GM23338 (cell line): ENCODE data around the gene STX8. TPM values are rescaled to one million over a fixed set of nuclear protein-coding genes. Genes with fewer than 3 reads are reported as not detected.

Experiments
- ATAC-seq: fragments of 200-7000 bp; cut with Tn5 transposase; 3 replicates; pipeline ENCODE4 v1.9.1; 2020
- DNase-seq: peaks from one replicate; pipeline ENCODE4 v3.0.0-alpha.2; 2015; ENCODE audit warnings: low spot score
- H2AFZ ChIP-seq: fragments of 200-600 bp; sonication (generic); 2 replicates; pipeline ENCODE4 v1.8.0; 2016; ENCODE audit warnings: antibody characterized with exemption, mild to moderate bottlenecking, moderate library complexity
- H3F3A ChIP-seq: fragments of 200-600 bp; sonication (generic); replicated peaks from 2 replicates; pipeline ENCODE4 v1.8.0; 2017; ENCODE audit warnings: antibody characterized with exemption, mixed run types, low read depth
- H3K27ac ChIP-seq: fragments of 200-600 bp; sonication (generic); 2 replicates; pipeline ENCODE4 v1.6.1; 2016; ENCODE audit warnings: low read depth
- H3K27me3 ChIP-seq: fragments of 200-600 bp; sonication (generic); 2 replicates; pipeline ENCODE4 v1.8.0; 2016; ENCODE audit warnings: mild to moderate bottlenecking, mixed run types, moderate library complexity; ENCODE audit not compliant: insufficient read depth
- H3K36me3 ChIP-seq: fragments of 200-600 bp; sonication (generic); 2 replicates; pipeline ENCODE4 v1.8.0; 2016; ENCODE audit warnings: mild to moderate bottlenecking; ENCODE audit not compliant: insufficient read depth
- H3K4me1 ChIP-seq: fragments of 200-600 bp; sonication (generic); 2 replicates; pipeline ENCODE4 v1.8.0; 2016; ENCODE audit warnings: mild to moderate bottlenecking, moderate library complexity; ENCODE audit not compliant: insufficient read depth
- H3K4me2 ChIP-seq: fragments of 200-600 bp; sonication (generic); 2 replicates; pipeline ENCODE4 v1.7.1; 2017; ENCODE audit warnings: mixed run types
- H3K4me3 ChIP-seq: fragments of 200-600 bp; sonication (generic); 2 replicates; pipeline ENCODE4 v1.6.1; 2016; ENCODE audit warnings: mixed run types
- H3K79me2 ChIP-seq: fragments of 200-600 bp; sonication (generic); replicated peaks from 2 replicates; pipeline ENCODE4 v1.8.0; 2017; ENCODE audit warnings: mild to moderate bottlenecking; ENCODE audit not compliant: insufficient read depth
- H3K9me2 ChIP-seq: fragments of 200-600 bp; sonication (generic); 2 replicates; pipeline ENCODE4 v1.8.0; 2017; ENCODE audit not compliant: insufficient read depth
- H4K20me1 ChIP-seq: fragments of 200-600 bp; sonication (generic); replicated peaks from 2 replicates; pipeline ENCODE4 v1.8.0; 2017; ENCODE audit warnings: mild to moderate bottlenecking; ENCODE audit not compliant: insufficient read depth
- H3K27ac Mint-ChIP-seq: 2 replicates; pipeline ENCODE4 v1.8.0; 2020; ENCODE audit warnings: inconsistent platforms, mild to moderate bottlenecking, moderate library complexity, mixed read lengths
- H3K27me3 Mint-ChIP-seq: 3 replicates; pipeline ENCODE4 v1.8.0; 2022; ENCODE audit warnings: low read depth, mild to moderate bottlenecking, moderate library complexity, mixed read lengths, inconsistent platforms; ENCODE audit not compliant: insufficient read depth, poor library complexity
- H3K36me3 Mint-ChIP-seq: 3 replicates; pipeline ENCODE4 v1.8.0; 2021; ENCODE audit warnings: low read depth, mild to moderate bottlenecking, inconsistent platforms, moderate library complexity, mixed read lengths
- H3K4me1 Mint-ChIP-seq: 3 replicates; pipeline ENCODE4 v1.8.0; 2020; ENCODE audit warnings: mild to moderate bottlenecking, inconsistent platforms, mixed read lengths
- H3K4me3 Mint-ChIP-seq: 3 replicates; pipeline ENCODE4 v1.8.0; 2021; ENCODE audit warnings: moderate library complexity, mild to moderate bottlenecking, inconsistent platforms, mixed read lengths
- H3K9me3 Mint-ChIP-seq: 3 replicates; pipeline ENCODE4 v1.8.0; 2020; ENCODE audit warnings: moderate library complexity, mild to moderate bottlenecking, inconsistent platforms, mixed read lengths
- CREB1 ChIP-seq: fragments of 250-450 bp; sonication (Bioruptor Pico); IDR thresholded peaks from 2 replicates; pipeline ENCODE4 v1.5.0; 2020; ENCODE audit warnings: low read depth, mild to moderate bottlenecking, moderate library complexity
- CTCF ChIP-seq, 2 experiments: fragments of 200-600 bp in 1 of 2; sonication (generic) in 1 of 2; conservative IDR thresholded peaks; 2 replicates each; pipeline versions ENCODE4 v1.5.1 to v1.6.1; 2016 to 2017; ENCODE audit warnings: antibody characterized with exemption in 2 of 2, low read depth in 2 of 2, mild to moderate bottlenecking in 2 of 2, moderate library complexity in 1 of 2
- ETS1 ChIP-seq: IDR thresholded peaks from 2 replicates; pipeline ENCODE4 v1.6.1; 2016; ENCODE audit warnings: antibody characterized with exemption
- EZH2 ChIP-seq: fragments of 200-600 bp; sonication (generic); IDR thresholded peaks from one replicate; pipeline ENCODE4 v1.8.0; 2017; ENCODE audit warnings: antibody characterized with exemption, mild to moderate bottlenecking, low read depth; ENCODE audit not compliant: unreplicated experiment
- EZH2phosphoT487 ChIP-seq: fragments of 200-600 bp; sonication (generic); IDR thresholded peaks from one replicate; pipeline ENCODE4 v1.8.1; 2018; ENCODE audit warnings: antibody characterized with exemption; ENCODE audit not compliant: unreplicated experiment
- JUNB ChIP-seq: IDR thresholded peaks from one replicate; pipeline ENCODE4 v1.6.1; 2016; ENCODE audit warnings: antibody characterized with exemption; ENCODE audit not compliant: unreplicated experiment
- NANOG ChIP-seq: IDR thresholded peaks from 2 replicates; pipeline ENCODE4 v1.6.1; 2016; ENCODE audit warnings: antibody characterized with exemption, borderline replicate concordance
- REST ChIP-seq: IDR thresholded peaks from one replicate; pipeline ENCODE4 v1.6.1; 2018; ENCODE audit warnings: antibody characterized with exemption; ENCODE audit not compliant: unreplicated experiment
- STAT1 ChIP-seq: IDR thresholded peaks from one replicate; pipeline ENCODE4 v1.6.1; 2016; ENCODE audit warnings: antibody characterized with exemption; ENCODE audit not compliant: unreplicated experiment
- ZNF331 ChIP-seq: fragments of 250-450 bp; sonication (Bioruptor Pico); IDR thresholded peaks from 2 replicates; pipeline ENCODE4 v1.5.0; 2020; ENCODE audit warnings: low read depth, mild to moderate bottlenecking, moderate library complexity
- polyA plus RNA-seq: library from polyadenylated mRNA; unstranded; fragments of >200 nt; fragmentation: Nextera tagmentation; extraction: Ambion mirVana; gene quantifications from 2 replicates; pipeline ENCODE4 v1.2.1, GENCODE V29; 2016
- total RNA-seq: library from RNA; depleted of rRNA; stranded (reverse); fragments of >200 nt; shearing (Covaris generic); gene quantifications from 2 replicates; pipeline ENCODE4 v1.2.3, GENCODE V29; 2014

Gene STX8
- total and polyA plus RNA-seq, 2 experiments from 2014 or later = 59.4 to 82.3 TPM

- no peak for TF ChIP-seq REST
- TF ChIP-seq EZH2phosphoT487 = no peak
- TF ChIP-seq CREB1 (CRISPR knock-in tag) = no peak
Measured at GRCh38 chr17:9410301-9410700, 165.3 kb downstream of the STX8 start (continued).

- Mint-ChIP-seq H3K4me1 (peaks cover 28% of the 10 kb centered on the region), H3K27me3 (no peaks in the 10 kb centered on the region), H3K4me3 (no peak overlapping the region), H3K9me3 (no peaks in the 10 kb centered on the region), H3K36me3 (no peaks in the 10 kb centered on the region), H3K27ac (no peak overlapping the region)
- Histone ChIP-seq H3K4me1 (peaks cover 7% of the 10 kb centered on the region; the same call in 1 of the 2 replicates), H3K4me2 (no peak overlapping the region), H3F3A (no peaks in the 10 kb centered on the region), H3K27me3 (no peaks in the 10 kb centered on the region), H3K4me3 (no peak overlapping the region), H3K79me2 (no peaks in the 10 kb centered on the region), H3K36me3 (no peaks in the 10 kb centered on the region; the same call in 1 of the 2 replicates), H2AFZ (no peak overlapping the region), H4K20me1 (no peaks in the 10 kb centered on the region), H3K27ac (no peak overlapping the region), H3K9me2 (no peaks in the 10 kb centered on the region; the same call in 1 of the 2 replicates)
- DNase-seq (no peak), ATAC-seq (no peak)
- TF ChIP-seq ETS1 (no peak), EZH2 (no peak), JUNB (no peak), CTCF (conservative IDR thresholded peaks at IDR 0.05; ENCODE audit: low read depth in 2 of 2) (no peak), REST (no peak), ZNF331 (CRISPR knock-in tag) (no peak), NANOG (no peak), STAT1 (no peak)
Measured at GRCh38 chr17:9409878-9410277, 165.7 kb downstream of the STX8 start.
